A673 (cell line): ENCODE results near the gene HOMER1. TPM values are rescaled to one million over a fixed set of nuclear protein-coding genes. Genes with fewer than 3 reads are reported as not detected.

Experiments used
- BruUV-seq: library from RNA; stranded (reverse); fragments of 400-500 nt; replicated peaks from 2 replicates; lab custom pipeline; 2021; lab: Mats Ljungman, UMichigan
- CTCF ChIA-PET: fragments of 300-600 bp; sonication (Branson Sonifier 250); formaldehyde crosslinking; loops from one replicate; lab custom pipeline; 2022; ENCODE audit warnings: antibody characterized with exemption; lab: Charles Lee
- POLR2A ChIA-PET: fragments of 300-600 bp; sonication (Branson Sonifier 250); formaldehyde crosslinking; loops from one replicate; lab custom pipeline; 2022; ENCODE audit warnings: antibody characterized with exemption; ENCODE audit not compliant: low non-redundant PET; lab: Charles Lee
- DNase-seq: peaks from one replicate; pipeline ENCODE4 v3.0.0-alpha.2; 2015; ENCODE audit warnings: low spot score
- H3K27ac ChIP-seq: fragments of 200-600 bp; sonication (generic); 2 replicates; pipeline ENCODE4 v1.5.1; 2016; ENCODE audit warnings: mixed run types, low read depth, mild to moderate bottlenecking, mixed read lengths, antibody characterized with exemption, low read length; ENCODE audit not compliant: poor library complexity, severe bottlenecking
- H3K27me3 ChIP-seq: fragments of 200-600 bp; sonication (generic); replicated peaks from 2 replicates; pipeline ENCODE4 v1.6.1; 2017; ENCODE audit warnings: mixed run types, low read depth, mild to moderate bottlenecking, mixed read lengths, antibody characterized with exemption, low read length; ENCODE audit not compliant: insufficient read depth, poor library complexity
- H3K36me3 ChIP-seq: fragments of 200-600 bp; sonication (generic); 2 replicates; pipeline ENCODE4 v1.6.1; 2016; ENCODE audit warnings: mixed run types, mild to moderate bottlenecking, mixed read lengths, antibody characterized with exemption, low read length; ENCODE audit not compliant: insufficient read depth, poor library complexity, severe bottlenecking
- H3K4me1 ChIP-seq: fragments of 200-600 bp; sonication (generic); 2 replicates; pipeline ENCODE4 v1.6.1; 2017; ENCODE audit warnings: mixed run types, mild to moderate bottlenecking, mixed read lengths, antibody characterized with exemption, low read length; ENCODE audit not compliant: insufficient read depth, poor library complexity, severe bottlenecking
- H3K4me3 ChIP-seq: fragments of 200-600 bp; sonication (generic); 2 replicates; pipeline ENCODE4 v1.5.1; 2016; ENCODE audit warnings: low read depth, mixed run types, mild to moderate bottlenecking, mixed read lengths, low read length; ENCODE audit not compliant: poor library complexity, severe bottlenecking
- H3K9me3 ChIP-seq: fragments of 200-600 bp; sonication (generic); 2 replicates; pipeline ENCODE4 v1.6.1; 2016; ENCODE audit warnings: mixed run types, low read depth, mild to moderate bottlenecking, mixed read lengths, antibody characterized with exemption, low read length; ENCODE audit not compliant: poor library complexity, severe bottlenecking
- CTCF ChIP-seq: fragments of 300-800, 200-600 bp; sonication (generic); conservative IDR thresholded peaks from 2 replicates; pipeline ENCODE4 v1.5.1; 2017; ENCODE audit warnings: low read depth, mild to moderate bottlenecking, antibody characterized with exemption, low read length, moderate library complexity, mixed read lengths
- EZH2 ChIP-seq: fragments of 200-600 bp; sonication (generic); IDR thresholded peaks from 2 replicates; pipeline ENCODE4 v1.6.1; 2017; ENCODE audit warnings: borderline replicate concordance, low read depth, mild to moderate bottlenecking, mixed read lengths, antibody characterized with exemption, low read length; ENCODE audit not compliant: poor library complexity, severe bottlenecking
- intact Hi-C: fragments of 100-400 bp; cut with micrococcal nuclease; formaldehyde crosslinking; loops from one replicate; pipeline ENCODE4 v1.10.0; 2022; ENCODE audit not compliant: unreplicated experiment
- total RNA-seq: library from RNA; stranded (reverse); gene quantifications from 2 replicates; pipeline ENCODE4 v1.2.3, GENCODE V29; 2021

The HOMER1 gene
- total RNA-seq, 1 experiment from 2014 or later = 34.0 TPM

GRCh38 chr5:79513308-79513703 lies 628 bp downstream of the HOMER1 start:
- DNase-seq = no peak
- ChIA-PET CTCF (interaction anchor here (0.6 to 1.0 kb wide), 3 partner anchors 55 to 488 kb away, joined by 3 to 7 read pairs (median 6); no protein-coding TSS in a partner anchor), POLR2A (interaction anchor here (0.6 kb wide), 1 partner anchor 831 kb away, joined by 14 read pairs; no protein-coding TSS in a partner anchor)
- H3K27me3 ChIP-seq = no peaks in the 10 kb centered on the region
- H3K27ac ChIP-seq = peak overlapping the region; percentile 96
- intact Hi-C loops = no loop called here
- no peaks in the 10 kb centered on the region for H3K9me3 ChIP-seq
- peaks cover 46% of the 10 kb centered on the region for H3K4me1 ChIP-seq
- BruUV-seq = no TSS peak
- TF ChIP-seq EZH2 = no peak
- TF ChIP-seq CTCF = no peak
- peak overlapping the region; percentile 85 for H3K4me3 ChIP-seq
- no peaks in the 10 kb centered on the region for H3K36me3 ChIP-seq

GRCh38 chr5:79512471-79513307 lies 1.2 kb downstream of the HOMER1 start:
- no TSS peak for BruUV-seq
- TF ChIP-seq CTCF (no peak), EZH2 (no peak)
- peak overlapping the region; percentile 96 for H3K27ac ChIP-seq
- DNase-seq = no peak
- H3K27me3 ChIP-seq = no peaks in the 10 kb centered on the region
- intact Hi-C loops = no loop called here
- H3K36me3 ChIP-seq = no peaks in the 10 kb centered on the region
- ChIA-PET CTCF (interaction anchor here (0.9 to 1.0 kb wide), 2 partner anchors 346 to 379 kb away, joined by 4 to 7 read pairs; no protein-coding TSS in a partner anchor), POLR2A (no interaction called here)
- no peaks in the 10 kb centered on the region for H3K9me3 ChIP-seq
- peaks cover 45% of the 10 kb centered on the region for H3K4me1 ChIP-seq
- peak overlapping the region; percentile 85 for H3K4me3 ChIP-seq

GRCh38 chr5:79512049-79512448 lies 1.9 kb downstream of the HOMER1 start:
- ChIA-PET CTCF (interaction anchor here (0.9 kb wide), 1 partner anchor 379 kb away, joined by 4 read pairs; no protein-coding TSS in a partner anchor), POLR2A (no interaction called here)
- H3K4me3 ChIP-seq = peak overlapping the region; percentile 85
- H3K4me1 ChIP-seq = peaks cover 41% of the 10 kb centered on the region
- H3K9me3 ChIP-seq = no peaks in the 10 kb centered on the region
- no peaks in the 10 kb centered on the region for H3K27me3 ChIP-seq
- peak overlapping the region; percentile 96 for H3K27ac ChIP-seq
- no peaks in the 10 kb centered on the region for H3K36me3 ChIP-seq
- DNase-seq = no peak
- TF ChIP-seq EZH2 (no peak), CTCF (no peak)
- BruUV-seq = TSS peak; percentile 27
- intact Hi-C loops = no loop called here
